Measurements from ENCODE around the gene TEX11.

DNA sequence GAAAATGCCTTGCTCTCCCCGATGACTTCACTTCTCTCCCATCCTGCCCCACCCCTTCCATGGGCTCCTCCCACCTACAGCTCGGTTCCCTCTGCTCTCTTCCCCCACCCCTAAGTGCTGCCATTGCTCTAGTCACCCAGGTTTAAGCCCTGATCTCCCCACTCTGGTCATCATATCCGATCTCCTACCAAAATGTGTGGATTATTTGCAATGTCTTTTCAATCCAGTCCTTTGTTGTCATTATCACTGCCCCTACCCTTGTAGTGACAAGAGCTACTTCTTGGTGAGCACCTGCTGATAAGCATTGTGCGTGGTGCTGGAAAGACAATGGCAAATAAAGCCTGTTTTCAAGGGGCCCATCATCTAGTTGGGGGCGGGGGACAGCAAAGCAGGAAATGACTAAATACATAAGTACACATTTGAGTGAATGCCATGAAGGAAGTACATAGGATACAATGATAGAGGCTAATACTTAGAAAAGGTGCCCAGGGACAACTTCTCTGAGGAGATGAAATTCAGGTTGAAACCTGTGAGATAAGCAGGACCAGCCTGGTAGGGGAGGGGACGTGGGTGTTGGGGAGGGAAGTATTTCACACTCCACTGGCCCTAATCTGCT, 400.1 kb downstream of the TEX11 start:
- TF ChIP-seq, protein P1, sequence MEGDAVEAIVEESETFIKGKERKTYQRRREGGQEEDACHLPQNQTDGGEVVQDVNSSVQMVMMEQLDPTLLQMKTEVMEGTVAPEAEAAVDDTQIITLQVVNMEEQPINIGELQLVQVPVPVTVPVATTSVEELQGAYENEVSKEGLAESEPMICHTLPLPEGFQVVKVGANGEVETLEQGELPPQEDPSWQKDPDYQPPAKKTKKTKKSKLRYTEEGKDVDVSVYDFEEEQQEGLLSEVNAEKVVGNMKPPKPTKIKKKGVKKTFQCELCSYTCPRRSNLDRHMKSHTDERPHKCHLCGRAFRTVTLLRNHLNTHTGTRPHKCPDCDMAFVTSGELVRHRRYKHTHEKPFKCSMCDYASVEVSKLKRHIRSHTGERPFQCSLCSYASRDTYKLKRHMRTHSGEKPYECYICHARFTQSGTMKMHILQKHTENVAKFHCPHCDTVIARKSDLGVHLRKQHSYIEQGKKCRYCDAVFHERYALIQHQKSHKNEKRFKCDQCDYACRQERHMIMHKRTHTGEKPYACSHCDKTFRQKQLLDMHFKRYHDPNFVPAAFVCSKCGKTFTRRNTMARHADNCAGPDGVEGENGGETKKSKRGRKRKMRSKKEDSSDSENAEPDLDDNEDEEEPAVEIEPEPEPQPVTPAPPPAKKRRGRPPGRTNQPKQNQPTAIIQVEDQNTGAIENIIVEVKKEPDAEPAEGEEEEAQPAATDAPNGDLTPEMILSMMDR (IDR thresholded peaks at IDR 0.05) = no peak
- TF ChIP-seq POLR2A (IDR thresholded peaks at IDR 0.05) = no peak

All from lower leg skin (tissue), 3 donors.